AML-193 (cell line): ENCODE results near the gene OR6S1.
"Not testable (repeated sequence)": the region's sequence is repeated elsewhere in the genome, so short reads cannot be mapped to it uniquely, and the experiment has no call there.

Experiments
- DNase-seq, 2 experiments: peaks; one replicate each; lab custom pipeline; 2025; lab: John Stamatoyannopoulos, UW

Gene OR6S1

GRCh38 chr14:20671597-20672283 is 30.2 kb upstream of the OR6S1 start:
- no peak for DNase-seq

GRCh38 chr14:20668969-20669368 is 27.5 kb upstream of the OR6S1 start:
- DNase-seq: no peak

- DNase-seq: no peak
Measured at GRCh38 chr14:20667957-20668356, 26.5 kb upstream of the OR6S1 start.

GRCh38 chr14:20666400-20666961 is 25.0 kb upstream of the OR6S1 start:
- not testable (repeated sequence) for DNase-seq

- DNase-seq: peak; percentile 44
Measured at GRCh38 chr14:20662968-20663732, 21.7 kb upstream of the OR6S1 start.

- no peak for DNase-seq
Measured at GRCh38 chr14:20661197-20661596, 19.7 kb upstream of the OR6S1 start.

GRCh38 chr14:20659813-20660395 is 18.4 kb upstream of the OR6S1 start:
- no peak for DNase-seq

- DNase-seq: no peak
Measured at GRCh38 chr14:20659336-20659735, 17.8 kb upstream of the OR6S1 start.

GRCh38 chr14:20658246-20658645 is 16.8 kb upstream of the OR6S1 start:
- no peak for DNase-seq

GRCh38 chr14:20657216-20658211 is 16.0 kb upstream of the OR6S1 start:
- DNase-seq: no peak

- DNase-seq: no peak
Measured at GRCh38 chr14:20656274-20656673, 14.8 kb upstream of the OR6S1 start.

- no peak for DNase-seq
Measured at GRCh38 chr14:20655851-20656250, 14.4 kb upstream of the OR6S1 start.

- no peak for DNase-seq
Measured at GRCh38 chr14:20652996-20653975, 11.8 kb upstream of the OR6S1 start.

- DNase-seq: no peak
Measured at GRCh38 chr14:20645481-20645880, 4.0 kb upstream of the OR6S1 start.

GRCh38 chr14:20644520-20644919 is 3.0 kb upstream of the OR6S1 start:
- DNase-seq: no peak

GRCh38 chr14:20642755-20643154 is 1.3 kb upstream of the OR6S1 start:
- not testable (repeated sequence) for DNase-seq

GRCh38 chr14:20642182-20642581 is 691 bp upstream of the OR6S1 start:
- no peak for DNase-seq

- DNase-seq: no peak
Measured at GRCh38 chr14:20632831-20633691, 8.4 kb downstream of the OR6S1 start.

GRCh38 chr14:20632448-20632830 is 9.1 kb downstream of the OR6S1 start:
- no peak for DNase-seq
